IMR-90 (cell line): ENCODE results near the gene RIPK4. TPM values are rescaled to one million over a fixed set of nuclear protein-coding genes. Genes with fewer than 3 reads are reported as not detected.

Source experiments
- ATAC-seq: fragments of 200-7000 bp; cut with Tn5 transposase; 2 replicates; pipeline ENCODE4 v1.9.1; 2020; ENCODE audit warnings: low read depth, mild to moderate bottlenecking, moderate library complexity
- BruUV-seq: library from RNA; stranded (reverse); fragments of 400-500 nt; replicated peaks from 2 replicates; lab custom pipeline; 2021; lab: Mats Ljungman, UMichigan
- CTCF ChIA-PET: fragments of 300-600 bp; formaldehyde crosslinking; extraction: SDS; loops from one replicate; lab custom pipeline; 2021; ENCODE audit warnings: antibody characterized with exemption; lab: Yijun Ruan, JAX
- POLR2A ChIA-PET: fragments of 300-600 bp; sonication (Branson Sonifier 250); formaldehyde crosslinking; loops from one replicate; lab custom pipeline; 2022; ENCODE audit warnings: antibody characterized with exemption; ENCODE audit not compliant: unreplicated experiment; lab: Charles Lee
- DNase-seq: peaks from one replicate; pipeline ENCODE4 v3.0.0; 2013
- H2AFZ ChIP-seq: replicated peaks from 2 replicates; pipeline ENCODE3; 2013; ENCODE audit warnings: low read length, mild to moderate bottlenecking; ENCODE audit not compliant: poor library complexity
- H2AK5ac ChIP-seq: 2 replicates; pipeline ENCODE4 v1.6.1; 2013; ENCODE audit warnings: low read depth, low read length, inconsistent platforms
- H2AK9ac ChIP-seq: replicated peaks from 2 replicates; pipeline ENCODE3; 2013; ENCODE audit warnings: mild to moderate bottlenecking, low read depth, low read length, moderate library complexity; ENCODE audit not compliant: poor library complexity
- H2BK120ac ChIP-seq: 2 replicates; pipeline ENCODE4 v1.6.1; 2013; ENCODE audit warnings: low read depth, low read length, inconsistent platforms
- H2BK15ac ChIP-seq: 3 replicates; pipeline ENCODE4 v1.6.1; 2013; ENCODE audit warnings: low read depth, low read length, inconsistent platforms
- H2BK20ac ChIP-seq: 2 replicates; pipeline ENCODE4 v1.6.1; 2013; ENCODE audit warnings: low read depth, mild to moderate bottlenecking, inconsistent platforms, low read length, moderate library complexity
- H2BK5ac ChIP-seq: 2 replicates; pipeline ENCODE4 v1.6.1; 2013; ENCODE audit warnings: mild to moderate bottlenecking, low read depth, low read length, inconsistent platforms; ENCODE audit not compliant: poor library complexity, severe bottlenecking
- H3K14ac ChIP-seq: replicated peaks from 2 replicates; pipeline ENCODE4 v1.6.1; 2013; ENCODE audit warnings: low read depth, low read length, inconsistent platforms
- H3K18ac ChIP-seq: 2 replicates; pipeline ENCODE4 v1.6.1; 2013; ENCODE audit warnings: low read depth, low read length, control low read depth
- H3K23ac ChIP-seq: 2 replicates; pipeline ENCODE4 v1.6.1; 2013; ENCODE audit warnings: low read depth, low read length, inconsistent platforms
- H3K27ac ChIP-seq: 2 replicates; pipeline ENCODE4 v1.5.1; 2013; ENCODE audit warnings: mild to moderate bottlenecking, control low read depth, low read length; ENCODE audit not compliant: insufficient read depth
- H3K27me3 ChIP-seq: 2 replicates; pipeline ENCODE4 v1.6.1; 2013; ENCODE audit warnings: low read length; ENCODE audit not compliant: control insufficient read depth, insufficient read depth
- H3K36me3 ChIP-seq: 2 replicates; pipeline ENCODE4 v1.6.1; 2013; ENCODE audit warnings: low read length, mixed read lengths; ENCODE audit not compliant: control insufficient read depth, insufficient read depth
- H3K4ac ChIP-seq: 2 replicates; pipeline ENCODE4 v1.6.1; 2013; ENCODE audit warnings: low read depth, low read length, inconsistent platforms
- H3K4me1 ChIP-seq: 2 replicates; pipeline ENCODE4 v1.6.1; 2013; ENCODE audit warnings: low read length, mixed read lengths; ENCODE audit not compliant: control insufficient read depth, insufficient read depth
- H3K4me2 ChIP-seq: 2 replicates; pipeline ENCODE4 v1.6.1; 2013; ENCODE audit warnings: low read depth, mild to moderate bottlenecking, control low read depth, low read length, moderate library complexity
- H3K4me3 ChIP-seq: 2 replicates; pipeline ENCODE4 v1.5.1; 2013; ENCODE audit warnings: low read depth, mild to moderate bottlenecking, control low read depth, low read length, moderate library complexity; ENCODE audit not compliant: insufficient read depth
- H3K56ac ChIP-seq: 2 replicates; pipeline ENCODE4 v1.6.1; 2013; ENCODE audit warnings: low read length, inconsistent platforms; ENCODE audit not compliant: insufficient read depth; ENCODE audit errors: extremely low read depth
- H3K79me1 ChIP-seq, 2 experiments: 2 replicates each; pipeline ENCODE4 v1.6.1; 2013; ENCODE audit warnings: low read length in 2 of 2, inconsistent platforms in 1 of 2, low read depth in 1 of 2
- H3K9ac ChIP-seq: 2 replicates; pipeline ENCODE4 v1.6.1; 2013; ENCODE audit warnings: low read depth, low read length, control low read depth
- H3K9me1 ChIP-seq: 2 replicates; pipeline ENCODE4 v1.6.1; 2013; ENCODE audit warnings: low read length, inconsistent platforms; ENCODE audit not compliant: insufficient read depth
- H3K9me3 ChIP-seq: 2 replicates; pipeline ENCODE4 v1.6.1; 2013; ENCODE audit warnings: low read length; ENCODE audit not compliant: control insufficient read depth, insufficient read depth
- H4K20me1 ChIP-seq: 2 replicates; pipeline ENCODE4 v1.6.1; 2013; ENCODE audit warnings: low read length, inconsistent platforms; ENCODE audit not compliant: insufficient read depth
- H4K5ac ChIP-seq: 2 replicates; pipeline ENCODE4 v1.6.1; 2013; ENCODE audit warnings: mild to moderate bottlenecking, low read depth, low read length, control low read depth
- H4K8ac ChIP-seq, 2 experiments: 2 replicates each; pipeline ENCODE4 v1.6.1; 2013; ENCODE audit warnings: low read depth in 2 of 2, low read length in 2 of 2, control low read depth in 1 of 2, inconsistent platforms in 1 of 2
- H4K91ac ChIP-seq: 2 replicates; pipeline ENCODE4 v1.6.1; 2013; ENCODE audit warnings: low read depth, low read length, inconsistent platforms; ENCODE audit not compliant: insufficient read depth
- BHLHE40 ChIP-seq: fragments of 150-350 bp; IDR thresholded peaks from 2 replicates; pipeline ENCODE4 v1.6.1; 2016; ENCODE audit warnings: mild to moderate bottlenecking, low read depth, low read length
- CHD1 ChIP-seq: IDR thresholded peaks from 2 replicates; pipeline ENCODE4 v1.6.1; 2012; ENCODE audit warnings: low read depth, low read length, improper control_type of control experiment
- MAZ ChIP-seq: IDR thresholded peaks from 2 replicates; pipeline ENCODE4 v1.6.1; 2012; ENCODE audit warnings: low read depth, mild to moderate bottlenecking, low read length, improper control_type of control experiment, moderate library complexity, borderline replicate concordance
- MXI1 ChIP-seq: IDR thresholded peaks from 2 replicates; pipeline ENCODE4 v1.6.1; 2012; ENCODE audit warnings: low read depth, mild to moderate bottlenecking, low read length, moderate library complexity, borderline replicate concordance
- POLR2A ChIP-seq: IDR thresholded peaks from 2 replicates; pipeline ENCODE4 v1.6.1; 2012; ENCODE audit warnings: mild to moderate bottlenecking, low read depth, low read length
- RAD21 ChIP-seq: IDR thresholded peaks from 2 replicates; pipeline ENCODE4 v1.6.1; 2012; ENCODE audit warnings: low read length, improper control_type of control experiment
- RFX5 ChIP-seq: IDR thresholded peaks from 2 replicates; pipeline ENCODE4 v1.8.0; 2012; ENCODE audit warnings: low read depth, mild to moderate bottlenecking, low read length, moderate library complexity
- SMC3 ChIP-seq: fragments of 150-350 bp; IDR thresholded peaks from 2 replicates; pipeline ENCODE4 v1.6.1; 2016; ENCODE audit warnings: low read depth, mild to moderate bottlenecking, antibody characterized with exemption, low read length, moderate library complexity
- WGBS, 2 experiments: methylation state at CpG; one replicate each; pipeline versions ENCODE4 v1.1.5 to v1.1.7; 2013; ENCODE audit warnings: missing lambda C conversion rate in 2 of 2; ENCODE audit not compliant: insufficient read length in 1 of 2; ENCODE audit errors: extremely low coverage in 2 of 2; 5-methylcytosine and 5-hydroxymethylcytosine counted together
- dilution Hi-C: fragments of 300-500 bp; cut with HindIII; formaldehyde crosslinking; loops from one replicate; pipeline ENCODE4 v1.14.3; 2018; ENCODE audit warnings: low sequenced_read_pairs; ENCODE audit not compliant: unreplicated experiment
- in situ Hi-C: fragments of 300-500 bp; cut with MboI; formaldehyde crosslinking; loops from 3 replicates; pipeline ENCODE4 v1.14.3; 2019; ENCODE audit warnings: low sequenced_read_pairs, inconsistent platforms, mixed read lengths
- intact Hi-C: fragments of 100-400 bp; cut with micrococcal nuclease; formaldehyde crosslinking; loops from 2 replicates; pipeline ENCODE4 v1.10.0; 2022
- polyA plus RNA-seq, 3 experiments: library from polyadenylated mRNA; depleted of rRNA; stranded (reverse); fragments of >200 nt; gene quantifications; 2 replicates each; pipeline ENCODE4 v1.2.3, GENCODE V29; 2012; ENCODE audit warnings: low replicate concordance in 1 of 3
- total RNA-seq: library from RNA; depleted of rRNA; stranded (reverse); fragments of >200 nt; gene quantifications from 2 replicates; pipeline ENCODE4 v1.2.3, GENCODE V29; 2012
- TF ChIP-seq, protein P1 (sequence below): conservative IDR thresholded peaks from 2 replicates; pipeline ENCODE4 v1.5.1; 2012; ENCODE audit warnings: mild to moderate bottlenecking, low read depth, low read length, improper control_type of control experiment

The RIPK4 gene
- total and polyA plus RNA-seq, 2 of the 4 experiments (the other 2 are of a cell fraction): under 0.01 to 0.03 TPM

DNA sequence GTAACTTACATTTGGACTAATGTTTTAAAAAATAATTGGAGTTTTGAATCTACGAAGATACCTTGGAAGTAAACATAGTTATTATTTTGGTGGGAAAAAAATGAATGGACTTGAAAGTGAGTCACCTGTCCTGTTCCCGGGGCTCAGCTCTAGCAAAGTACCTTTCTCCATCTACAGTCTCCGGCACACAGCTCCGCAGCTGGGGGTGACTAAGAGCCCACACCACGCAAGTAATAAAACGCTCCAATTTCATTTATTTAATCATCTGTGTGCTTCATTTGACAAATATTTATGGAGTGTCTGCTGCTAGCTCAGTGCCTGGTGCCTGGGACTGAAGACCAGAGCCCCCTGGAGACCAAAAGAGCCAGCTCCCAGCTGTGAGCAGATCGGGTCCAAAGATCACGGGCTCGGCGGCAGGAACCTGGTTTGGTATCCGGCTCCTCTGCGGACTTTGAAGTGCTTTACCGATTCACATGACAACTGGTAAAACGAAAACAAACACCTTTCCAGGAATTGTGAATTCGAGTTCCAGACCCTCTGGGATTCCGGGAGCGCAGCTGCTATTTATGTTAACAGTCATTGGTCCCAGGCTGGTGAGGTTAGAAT, 1.7 kb upstream of the RIPK4 start:
- Histone ChIP-seq H4K5ac (no peak overlapping the region), H2BK20ac (no peak overlapping the region), H3K23ac (no peak overlapping the region), H4K91ac (no peak overlapping the region), H3K36me3 (no peaks in the 10 kb centered on the region), H3K27me3 (peaks cover 91% of the 10 kb centered on the region), H4K8ac (no peak overlapping the region), H3K9me3 (peaks cover 5% of the 10 kb centered on the region; the same call in 1 of the 2 replicates), H3K4me3 (peak overlapping the region; percentile 38), H3K4ac (no peak overlapping the region), H3K9ac (no peak overlapping the region), H2BK120ac (no peak overlapping the region), H3K79me1 (no peaks in the 10 kb centered on the region), H2BK5ac (no peak overlapping the region), H3K27ac (no peak overlapping the region), H2AK5ac (no peak overlapping the region), H3K18ac (no peak overlapping the region), H2AK9ac (no peak overlapping the region), H3K9me1 (no peaks in the 10 kb centered on the region), H3K14ac (no peak overlapping the region), H3K56ac (no peak overlapping the region), H2AFZ (no peak overlapping the region), H2BK15ac (no peak overlapping the region), H3K4me2 (peak overlapping the region; percentile 92), H3K4me1 (peaks cover 4% of the 10 kb centered on the region), H4K20me1 (no peaks in the 10 kb centered on the region)
- dilution Hi-C loops: no loop called here
- BruUV-seq: no TSS peak
- intact Hi-C loops: no loop called here
- CTCF ChIA-PET: interaction anchor here (0.5 to 2.9 kb wide), 8 partner anchors 9 to 159 kb away, joined by 3 to 21 read pairs (median 4); no protein-coding TSS in a partner anchor
- TF ChIP-seq MAZ: no peak
- TF ChIP-seq, protein P1, sequence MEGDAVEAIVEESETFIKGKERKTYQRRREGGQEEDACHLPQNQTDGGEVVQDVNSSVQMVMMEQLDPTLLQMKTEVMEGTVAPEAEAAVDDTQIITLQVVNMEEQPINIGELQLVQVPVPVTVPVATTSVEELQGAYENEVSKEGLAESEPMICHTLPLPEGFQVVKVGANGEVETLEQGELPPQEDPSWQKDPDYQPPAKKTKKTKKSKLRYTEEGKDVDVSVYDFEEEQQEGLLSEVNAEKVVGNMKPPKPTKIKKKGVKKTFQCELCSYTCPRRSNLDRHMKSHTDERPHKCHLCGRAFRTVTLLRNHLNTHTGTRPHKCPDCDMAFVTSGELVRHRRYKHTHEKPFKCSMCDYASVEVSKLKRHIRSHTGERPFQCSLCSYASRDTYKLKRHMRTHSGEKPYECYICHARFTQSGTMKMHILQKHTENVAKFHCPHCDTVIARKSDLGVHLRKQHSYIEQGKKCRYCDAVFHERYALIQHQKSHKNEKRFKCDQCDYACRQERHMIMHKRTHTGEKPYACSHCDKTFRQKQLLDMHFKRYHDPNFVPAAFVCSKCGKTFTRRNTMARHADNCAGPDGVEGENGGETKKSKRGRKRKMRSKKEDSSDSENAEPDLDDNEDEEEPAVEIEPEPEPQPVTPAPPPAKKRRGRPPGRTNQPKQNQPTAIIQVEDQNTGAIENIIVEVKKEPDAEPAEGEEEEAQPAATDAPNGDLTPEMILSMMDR: peak; percentile 51
- no peak for TF ChIP-seq MXI1
- TF ChIP-seq POLR2A: 0 out of 2 replicates have a peak, but pooled peaks have one; percentile 29
- TF ChIP-seq SMC3: peak; percentile 50
- no peak for TF ChIP-seq RFX5
- 0 out of 2 replicates have a peak, but pooled peaks have one; percentile 6 for TF ChIP-seq BHLHE40
- no peak for TF ChIP-seq CHD1
- TF ChIP-seq RAD21: peak; percentile 57
- POLR2A ChIA-PET: no interaction called here
- in situ Hi-C loops: loop anchor here (5.0 kb wide), 1 partner anchor 151 kb away; no protein-coding TSS in a partner anchor
- ATAC-seq: peak; percentile 71
- WGBS, 2 experiments: 7% methylated on average over 3 of the region's 17 CpGs; no CpG with 5 or more reads in 1 of the 2 experiments
- DNase-seq: peak; percentile 85
